NB4 (cell line): ENCODE results near the gene TTC9.

Experiments used
- CTCF ChIP-seq: IDR thresholded peaks from one replicate; pipeline ENCODE4 v1.5.1; 2012; ENCODE audit warnings: low read depth, low read length
- MAX ChIP-seq: IDR thresholded peaks from 2 replicates; pipeline ENCODE4 v1.6.1; 2011; ENCODE audit warnings: low read depth, low read length
- MYC ChIP-seq: IDR thresholded peaks from 2 replicates; pipeline ENCODE4 v1.6.1; 2011; ENCODE audit warnings: low read depth, low read length
- POLR2A ChIP-seq: IDR thresholded peaks from 2 replicates; pipeline ENCODE4 v1.6.1; 2011; ENCODE audit warnings: mild to moderate bottlenecking; ENCODE audit not compliant: insufficient read length; ENCODE audit errors: extremely low read depth

GRCh38 chr14:70622111-70622712, 19.5 kb upstream of the TTC9 start:
- TF ChIP-seq POLR2A (no peak), CTCF (peak; percentile 75), MAX (no peak), MYC (no peak)
